K562 (cell line): ENCODE measurements around the gene ZNF500. TPM values are rescaled to one million over a fixed set of nuclear protein-coding genes. Genes with fewer than 3 reads are reported as not detected.

ENCODE experiments used
- C11orf30 ChIP-seq: fragments of 450-650 bp; IDR thresholded peaks from 2 replicates; pipeline ENCODE4 v1.6.1; 2016; ENCODE audit warnings: low read depth, mild to moderate bottlenecking
- ETV5 ChIP-seq: sonication (generic); formaldehyde crosslinking; IDR thresholded peaks from 2 replicates; pipeline ENCODE4 v1.4.0; 2020; ENCODE audit warnings: low read depth, mild to moderate bottlenecking, missing genetic modification reagents
- HLTF ChIP-seq: fragments of 450-650 bp; IDR thresholded peaks from 2 replicates; pipeline ENCODE4 v1.6.1; 2016
- HMGXB4 ChIP-seq: sonication (generic); formaldehyde crosslinking; IDR thresholded peaks from 2 replicates; pipeline ENCODE4 v1.8.1; 2023; ENCODE audit warnings: mild to moderate bottlenecking, missing genetic modification reagents
- KAT8 ChIP-seq: fragments of 450-650 bp; IDR thresholded peaks from 2 replicates; pipeline ENCODE4 v1.6.1; 2016; ENCODE audit warnings: low read depth, mild to moderate bottlenecking
- KDM4B ChIP-seq, 2 experiments: fragments of 450-650 bp in 1 of 2; sonication (generic) in 1 of 2; IDR thresholded peaks; 2 replicates each; pipeline ENCODE4 v1.6.1; 2016 to 2017; ENCODE audit warnings: borderline replicate concordance in 2 of 2, antibody characterized with exemption in 1 of 2, low read depth in 1 of 2, mild to moderate bottlenecking in 1 of 2
- MXI1 ChIP-seq: IDR thresholded peaks from 2 replicates; pipeline ENCODE4 v1.6.1; 2011; ENCODE audit warnings: low read depth, mild to moderate bottlenecking, improper control_type of control experiment, low read length
- OTX1 ChIP-seq: fragments of 450-650 bp; formaldehyde crosslinking; IDR thresholded peaks from 2 replicates; pipeline ENCODE4 v1.4.0; 2022; ENCODE audit warnings: mild to moderate bottlenecking
- PCBP1 ChIP-seq: fragments of 200-400 bp; formaldehyde crosslinking; IDR thresholded peaks from 2 replicates; pipeline ENCODE4 v1.6.1; 2018; ENCODE audit warnings: mild to moderate bottlenecking, low read depth, low read length; ENCODE audit not compliant: poor library complexity, severe bottlenecking
- PRDM10 ChIP-seq: fragments of 450-650 bp; IDR thresholded peaks from 2 replicates; pipeline ENCODE4 v1.6.1; 2018; ENCODE audit not compliant: partially characterized antibody
- ZNF217 ChIP-seq: sonication (generic); formaldehyde crosslinking; IDR thresholded peaks from 2 replicates; pipeline ENCODE4 v1.8.0; 2022; ENCODE audit warnings: mild to moderate bottlenecking, missing genetic modification reagents
- polyA plus RNA-seq, 8 experiments: library from polyadenylated mRNA; depleted of rRNA in 4 of 8; stranded (reverse) in 5 of 8; unstranded in 3 of 8; fragments of >200 nt; fragmentation: Nextera tagmentation in 2 of 8; fragmentation: Illumina TruSeq in 1 of 8; extraction: Ambion mirVana in 2 of 8; extraction: Trizol in 1 of 8; gene quantifications; 2 replicates each; pipeline versions ENCODE4 v1.2.1 to v1.2.3, GENCODE V29; 2011 to 2014; ENCODE audit warnings: inconsistent platforms in 1 of 8, missing spikeins in 1 of 8
- total RNA-seq, 7 experiments: library from RNA; depleted of rRNA in 6 of 7; stranded (reverse); fragments of >200 nt in 6 of 7; fragmentation: Illumina TruSeq in 2 of 7; extraction: Trizol in 2 of 7; gene quantifications; 2 replicates each; pipeline versions ENCODE4 v1.2.1 to v1.2.3, GENCODE V29; 2011 to 2021; ENCODE audit warnings: low replicate concordance in 1 of 7
- TF ChIP-seq, protein P1 (sequence below): sonication (generic); formaldehyde crosslinking; IDR thresholded peaks from 2 replicates; pipeline ENCODE4 v1.8.1; 2023; ENCODE audit warnings: missing genetic modification reagents, mild to moderate bottlenecking, borderline replicate concordance
- TF ChIP-seq, protein P2 (sequence below): fragments of 450-650 bp; IDR thresholded peaks from 2 replicates; pipeline ENCODE4 v1.7.1; 2018; ENCODE audit warnings: mild to moderate bottlenecking, low read depth; ENCODE audit not compliant: partially characterized antibody

ZNF500 gene
- total and polyA plus RNA-seq, 9 of the 15 experiments (the other 6 are each of a cell fraction or from before 2014, with no cell fraction given): 0.80 to 20.8 (median 5.3) TPM

GRCh38 chr16:4734063-4734729, 32.8 kb downstream of the ZNF500 start, which contains the start of the genes ANKS3 and DNAAF8 (continued):
- TF ChIP-seq KDM4B (IDR thresholded peaks at IDR 0.05; ENCODE audit: borderline replicate concordance in 2 of 2, low read depth in 1 of 2): no peak; a peak in 1 of 4 replicates
- no peak for TF ChIP-seq PRDM10
- TF ChIP-seq HLTF: no peak
- no peak for TF ChIP-seq OTX1 (CRISPR knock-in tag)
- TF ChIP-seq KAT8: no peak
- TF ChIP-seq ETV5 (CRISPR knock-in tag): peak; percentile 77
- TF ChIP-seq, protein P1, sequence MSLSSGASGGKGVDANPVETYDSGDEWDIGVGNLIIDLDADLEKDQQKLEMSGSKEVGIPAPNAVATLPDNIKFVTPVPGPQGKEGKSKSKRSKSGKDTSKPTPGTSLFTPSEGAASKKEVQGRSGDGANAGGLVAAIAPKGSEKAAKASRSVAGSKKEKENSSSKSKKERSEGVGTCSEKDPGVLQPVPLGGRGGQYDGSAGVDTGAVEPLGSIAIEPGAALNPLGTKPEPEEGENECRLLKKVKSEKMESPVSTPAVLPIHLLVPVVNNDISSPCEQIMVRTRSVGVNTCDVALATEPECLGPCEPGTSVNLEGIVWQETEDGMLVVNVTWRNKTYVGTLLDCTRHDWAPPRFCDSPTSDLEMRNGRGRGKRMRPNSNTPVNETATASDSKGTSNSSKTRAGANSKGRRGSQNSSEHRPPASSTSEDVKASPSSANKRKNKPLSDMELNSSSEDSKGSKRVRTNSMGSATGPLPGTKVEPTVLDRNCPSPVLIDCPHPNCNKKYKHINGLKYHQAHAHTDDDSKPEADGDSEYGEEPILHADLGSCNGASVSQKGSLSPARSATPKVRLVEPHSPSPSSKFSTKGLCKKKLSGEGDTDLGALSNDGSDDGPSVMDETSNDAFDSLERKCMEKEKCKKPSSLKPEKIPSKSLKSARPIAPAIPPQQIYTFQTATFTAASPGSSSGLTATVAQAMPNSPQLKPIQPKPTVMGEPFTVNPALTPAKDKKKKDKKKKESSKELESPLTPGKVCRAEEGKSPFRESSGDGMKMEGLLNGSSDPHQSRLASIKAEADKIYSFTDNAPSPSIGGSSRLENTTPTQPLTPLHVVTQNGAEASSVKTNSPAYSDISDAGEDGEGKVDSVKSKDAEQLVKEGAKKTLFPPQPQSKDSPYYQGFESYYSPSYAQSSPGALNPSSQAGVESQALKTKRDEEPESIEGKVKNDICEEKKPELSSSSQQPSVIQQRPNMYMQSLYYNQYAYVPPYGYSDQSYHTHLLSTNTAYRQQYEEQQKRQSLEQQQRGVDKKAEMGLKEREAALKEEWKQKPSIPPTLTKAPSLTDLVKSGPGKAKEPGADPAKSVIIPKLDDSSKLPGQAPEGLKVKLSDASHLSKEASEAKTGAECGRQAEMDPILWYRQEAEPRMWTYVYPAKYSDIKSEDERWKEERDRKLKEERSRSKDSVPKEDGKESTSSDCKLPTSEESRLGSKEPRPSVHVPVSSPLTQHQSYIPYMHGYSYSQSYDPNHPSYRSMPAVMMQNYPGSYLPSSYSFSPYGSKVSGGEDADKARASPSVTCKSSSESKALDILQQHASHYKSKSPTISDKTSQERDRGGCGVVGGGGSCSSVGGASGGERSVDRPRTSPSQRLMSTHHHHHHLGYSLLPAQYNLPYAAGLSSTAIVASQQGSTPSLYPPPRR (CRISPR knock-in tag): no peak
- TF ChIP-seq C11orf30: peak; percentile 63
- peak; percentile 82 for TF ChIP-seq MXI1
- TF ChIP-seq, protein P2, sequence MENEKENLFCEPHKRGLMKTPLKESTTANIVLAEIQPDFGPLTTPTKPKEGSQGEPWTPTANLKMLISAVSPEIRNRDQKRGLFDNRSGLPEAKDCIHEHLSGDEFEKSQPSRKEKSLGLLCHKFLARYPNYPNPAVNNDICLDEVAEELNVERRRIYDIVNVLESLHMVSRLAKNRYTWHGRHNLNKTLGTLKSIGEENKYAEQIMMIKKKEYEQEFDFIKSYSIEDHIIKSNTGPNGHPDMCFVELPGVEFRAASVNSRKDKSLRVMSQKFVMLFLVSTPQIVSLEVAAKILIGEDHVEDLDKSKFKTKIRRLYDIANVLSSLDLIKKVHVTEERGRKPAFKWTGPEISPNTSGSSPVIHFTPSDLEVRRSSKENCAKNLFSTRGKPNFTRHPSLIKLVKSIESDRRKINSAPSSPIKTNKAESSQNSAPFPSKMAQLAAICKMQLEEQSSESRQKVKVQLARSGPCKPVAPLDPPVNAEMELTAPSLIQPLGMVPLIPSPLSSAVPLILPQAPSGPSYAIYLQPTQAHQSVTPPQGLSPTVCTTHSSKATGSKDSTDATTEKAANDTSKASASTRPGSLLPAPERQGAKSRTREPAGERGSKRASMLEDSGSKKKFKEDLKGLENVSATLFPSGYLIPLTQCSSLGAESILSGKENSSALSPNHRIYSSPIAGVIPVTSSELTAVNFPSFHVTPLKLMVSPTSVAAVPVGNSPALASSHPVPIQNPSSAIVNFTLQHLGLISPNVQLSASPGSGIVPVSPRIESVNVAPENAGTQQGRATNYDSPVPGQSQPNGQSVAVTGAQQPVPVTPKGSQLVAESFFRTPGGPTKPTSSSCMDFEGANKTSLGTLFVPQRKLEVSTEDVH: peak; percentile 76
- TF ChIP-seq ZNF217 (CRISPR knock-in tag): no peak
- TF ChIP-seq PCBP1: no peak
- no peak for TF ChIP-seq HMGXB4 (CRISPR knock-in tag)
